ENCODE data around the gene UGT1A1. TPM values are rescaled to one million over a fixed set of nuclear protein-coding genes. Genes with fewer than 3 reads are reported as not detected.
"Not testable (repeated sequence)": the region's sequence is repeated elsewhere in the genome, so short reads cannot be mapped to it uniquely, and the experiment has no call there.

The UGT1A1 gene
- not detected in 2 replicates for total RNA-seq (2014; rRNA removed; shearing (Covaris generic))

DNA sequence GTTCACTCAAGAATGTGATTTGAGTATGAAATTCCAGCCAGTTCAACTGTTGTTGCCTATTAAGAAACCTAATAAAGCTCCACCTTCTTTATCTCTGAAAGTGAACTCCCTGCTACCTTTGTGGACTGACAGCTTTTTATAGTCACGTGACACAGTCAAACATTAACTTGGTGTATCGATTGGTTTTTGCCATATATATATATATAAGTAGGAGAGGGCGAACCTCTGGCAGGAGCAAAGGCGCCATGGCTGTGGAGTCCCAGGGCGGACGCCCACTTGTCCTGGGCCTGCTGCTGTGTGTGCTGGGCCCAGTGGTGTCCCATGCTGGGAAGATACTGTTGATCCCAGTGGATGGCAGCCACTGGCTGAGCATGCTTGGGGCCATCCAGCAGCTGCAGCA is at the start of gene UGT1A1:
Gene UGT1A1, plus strand, starts transcription at position 228 of the 400 bp plus-strand sequence. Its CDS starts 18 bp downstream, at position 246.
- DNase-seq (ENCODE audit: low read depth), result no peak

DNA sequence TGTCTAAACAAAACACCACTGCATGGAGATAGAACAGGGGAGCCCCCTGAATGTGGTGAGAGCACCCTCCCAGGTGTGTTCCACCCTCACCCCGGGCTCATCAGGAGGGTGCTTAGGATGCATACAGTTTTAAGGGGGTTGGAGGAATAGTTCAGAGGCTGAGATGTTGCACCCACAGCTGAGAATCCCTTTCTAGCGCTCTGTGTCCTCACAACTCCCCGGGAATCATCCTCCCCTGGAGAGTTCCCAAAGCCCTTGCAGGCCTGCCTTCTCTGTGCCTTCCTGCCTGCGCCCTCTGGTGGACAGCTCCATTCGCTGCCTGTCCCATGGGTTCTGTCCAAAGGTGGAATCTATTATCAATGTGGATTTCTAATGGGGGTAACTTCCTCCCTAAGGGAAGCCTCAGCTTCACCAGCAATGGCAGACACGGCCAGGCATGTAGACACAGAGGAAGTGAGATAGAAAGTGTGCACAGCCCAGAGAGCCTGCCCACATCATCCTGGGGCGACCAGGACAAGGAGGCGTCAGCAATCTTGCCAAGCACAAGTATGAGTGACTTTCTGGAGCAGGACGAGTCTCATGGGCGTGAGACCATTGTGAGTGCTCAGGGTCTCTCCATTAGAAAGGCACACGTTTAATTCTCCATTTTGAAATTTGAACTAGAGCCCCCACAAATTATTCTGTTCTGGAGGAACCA is 48.6 kb upstream of the UGT1A1 start:
- peak; percentile 79 for DNase-seq (ENCODE audit: low read depth)

DNA sequence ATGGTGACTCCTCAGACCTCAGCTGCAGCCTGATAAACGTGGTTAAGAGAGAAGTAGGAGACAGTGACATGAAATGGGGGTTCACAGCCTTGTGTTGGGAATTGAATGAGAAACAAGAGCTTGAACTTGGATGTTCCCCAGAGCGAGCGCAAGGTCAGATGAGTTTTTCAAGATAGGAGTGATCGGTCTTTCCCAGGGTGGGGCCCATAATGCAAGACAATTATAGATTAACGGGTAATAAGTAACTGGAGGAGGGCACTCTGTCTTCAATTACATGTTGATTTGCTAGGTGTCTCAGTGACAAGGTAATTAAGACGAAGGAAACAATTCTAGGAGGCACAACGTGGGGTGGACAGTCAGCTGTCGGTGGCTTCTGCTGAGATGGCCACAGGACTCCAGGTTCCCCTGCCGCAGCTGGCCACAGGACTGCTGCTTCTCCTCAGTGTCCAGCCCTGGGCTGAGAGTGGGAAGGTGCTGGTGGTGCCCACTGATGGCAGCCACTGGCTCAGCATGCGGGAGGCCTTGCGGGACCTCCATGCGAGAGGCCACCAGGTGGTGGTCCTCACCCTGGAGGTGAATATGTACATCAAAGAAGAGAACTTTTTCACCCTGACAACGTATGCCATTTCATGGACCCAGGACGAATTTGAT is 47.3 kb upstream of the UGT1A1 start, which contains the start of gene UGT1A5:
Gene UGT1A5, plus strand, starts transcription at position 297 of the 651 bp plus-strand sequence. Its CDS starts 85 bp downstream, at position 382.
- DNase-seq (ENCODE audit: low read depth), result no peak

DNA sequence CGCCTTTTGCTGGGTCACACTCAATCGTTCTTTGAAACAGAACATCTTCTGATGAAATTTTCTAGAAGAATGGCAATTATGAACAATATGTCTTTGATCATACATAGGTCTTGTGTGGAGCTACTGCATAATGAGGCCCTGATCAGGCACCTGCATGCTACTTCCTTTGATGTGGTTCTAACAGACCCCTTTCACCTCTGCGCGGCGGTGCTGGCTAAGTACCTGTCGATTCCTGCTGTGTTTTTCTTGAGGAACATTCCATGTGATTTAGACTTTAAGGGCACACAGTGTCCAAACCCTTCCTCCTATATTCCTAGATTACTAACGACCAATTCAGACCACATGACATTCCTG is 46.8 kb upstream of the UGT1A1 start:
- DNase-seq (ENCODE audit: low read depth), result no peak

- DNase-seq (ENCODE audit: low read depth), result peak; percentile 66
These were observed 45.9 kb upstream of the UGT1A1 start for GRCh38 chr2:233714121-233714520.

DNA sequence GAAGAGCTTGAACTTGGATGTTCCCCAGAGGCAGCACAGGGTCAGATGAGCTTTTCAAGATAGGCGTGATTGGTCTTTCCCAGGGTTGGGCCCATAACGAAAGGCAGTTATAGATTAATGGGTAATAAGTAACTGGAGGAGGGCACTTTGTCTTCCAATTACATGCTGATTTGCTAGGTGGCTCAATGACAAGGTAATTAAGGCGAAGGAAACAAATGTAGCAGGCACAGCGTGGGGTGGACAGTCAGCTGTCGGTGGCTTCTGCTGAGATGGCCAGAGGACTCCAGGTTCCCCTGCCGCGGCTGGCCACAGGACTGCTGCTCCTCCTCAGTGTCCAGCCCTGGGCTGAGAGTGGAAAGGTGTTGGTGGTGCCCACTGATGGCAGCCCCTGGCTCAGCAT is 41.5 kb upstream of the UGT1A1 start, which contains the start of gene UGT1A4:
Gene UGT1A4, plus strand, starts transcription at position 185 of the 400 bp plus-strand sequence. Its CDS starts 85 bp downstream, at position 270.
- DNase-seq (ENCODE audit: low read depth), result no peak

- no peak for DNase-seq (ENCODE audit: low read depth)
These were observed 31.3 kb upstream of the UGT1A1 start, which contains the start of gene UGT1A3 for GRCh38 chr2:233728723-233729301. UGT1A3 (plus strand) TSS chr2:233729042; CDS start chr2:233729127, 85 bp downstream.

GRCh38 chr2:233736868-233737653 is 23.0 kb upstream of the UGT1A1 start:
- peak; percentile 8 for DNase-seq (ENCODE audit: low read depth)

DNA sequence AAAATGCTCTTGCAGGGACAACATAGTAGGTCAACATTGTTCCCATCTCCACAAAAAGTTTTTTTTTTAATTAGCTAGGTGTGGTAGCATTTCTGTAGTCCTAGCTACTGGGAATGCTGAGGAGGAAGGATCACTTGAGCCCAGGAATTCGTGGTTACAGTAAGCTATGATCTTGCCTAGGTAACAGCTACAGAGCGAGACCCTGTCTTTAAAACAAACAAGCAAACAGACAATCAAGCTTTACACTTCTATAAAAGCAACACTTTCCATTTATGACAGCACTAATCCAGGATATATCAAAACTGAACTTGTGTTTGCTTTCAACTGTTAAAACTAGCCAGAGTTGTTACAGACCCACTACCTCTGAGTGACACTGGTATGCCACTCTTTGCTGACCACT is 19.2 kb upstream of the UGT1A1 start:
- no peak for DNase-seq (ENCODE audit: low read depth)

- DNase-seq (ENCODE audit: low read depth), result no peak
These were observed 16.4 kb upstream of the UGT1A1 start for GRCh38 chr2:233743464-233744259.

DNA sequence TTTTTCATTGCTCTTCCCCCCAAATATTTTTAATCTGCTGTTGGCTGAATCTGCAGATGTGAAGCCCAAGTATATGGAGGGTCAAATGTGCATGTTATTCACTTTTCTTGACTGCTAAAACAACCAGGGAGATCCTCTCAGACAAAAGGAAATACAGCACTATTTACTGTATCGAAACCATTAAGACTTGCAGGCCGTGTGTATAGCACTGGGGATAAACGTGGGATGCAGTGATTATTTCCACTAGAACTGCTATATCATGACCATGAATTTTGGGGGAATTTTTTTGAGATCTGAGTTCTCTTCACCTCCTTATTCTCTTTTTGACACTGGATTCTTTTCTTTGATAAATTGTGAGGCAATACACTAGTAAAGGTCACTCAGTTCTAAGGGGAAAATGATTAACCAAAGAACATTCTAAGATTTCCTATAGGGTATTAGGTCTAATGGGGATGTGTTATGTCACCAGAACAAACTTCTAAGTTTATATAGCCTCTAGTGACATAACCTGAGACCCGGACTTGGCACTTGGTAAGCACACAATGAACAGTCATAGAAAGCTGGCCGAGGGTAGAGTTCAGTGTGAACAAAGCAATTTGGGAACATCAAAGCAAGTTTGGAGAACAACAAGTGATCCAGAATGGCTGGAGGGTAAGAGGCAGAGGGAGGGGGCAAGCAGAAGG is 14.9 kb upstream of the UGT1A1 start:
- no peak for DNase-seq (ENCODE audit: low read depth)

GRCh38 chr2:233745838-233746237 is 14.2 kb upstream of the UGT1A1 start:
- DNase-seq (ENCODE audit: low read depth), result not testable (repeated sequence)

- DNase-seq (ENCODE audit: low read depth), result no peak
These were observed 13.4 kb upstream of the UGT1A1 start for GRCh38 chr2:233746475-233747282.

- no peak for DNase-seq (ENCODE audit: low read depth)
These were observed 12.9 kb upstream of the UGT1A1 start for GRCh38 chr2:233747283-233747544.

DNA sequence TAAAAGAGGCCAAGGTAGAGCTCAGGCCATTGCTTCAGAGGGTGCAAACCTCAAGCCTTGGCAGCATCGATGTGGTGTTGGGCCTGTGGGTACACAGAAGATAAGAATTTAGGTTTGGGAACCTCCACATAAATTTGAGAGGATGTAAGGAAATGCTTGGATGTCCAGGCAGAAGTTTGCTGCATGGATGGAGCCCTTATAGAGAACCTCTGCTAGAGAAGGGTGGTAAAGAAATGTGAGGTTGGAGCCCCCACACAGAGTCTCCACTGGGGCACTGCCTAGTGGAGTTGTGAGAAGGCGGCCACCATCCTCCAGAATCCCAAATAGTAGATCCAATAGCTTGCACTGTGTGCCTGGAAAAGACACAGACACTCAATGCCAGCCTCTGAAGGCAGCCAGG is 9.4 kb upstream of the UGT1A1 start:
- DNase-seq (ENCODE audit: low read depth), result not testable (repeated sequence)

DNA sequence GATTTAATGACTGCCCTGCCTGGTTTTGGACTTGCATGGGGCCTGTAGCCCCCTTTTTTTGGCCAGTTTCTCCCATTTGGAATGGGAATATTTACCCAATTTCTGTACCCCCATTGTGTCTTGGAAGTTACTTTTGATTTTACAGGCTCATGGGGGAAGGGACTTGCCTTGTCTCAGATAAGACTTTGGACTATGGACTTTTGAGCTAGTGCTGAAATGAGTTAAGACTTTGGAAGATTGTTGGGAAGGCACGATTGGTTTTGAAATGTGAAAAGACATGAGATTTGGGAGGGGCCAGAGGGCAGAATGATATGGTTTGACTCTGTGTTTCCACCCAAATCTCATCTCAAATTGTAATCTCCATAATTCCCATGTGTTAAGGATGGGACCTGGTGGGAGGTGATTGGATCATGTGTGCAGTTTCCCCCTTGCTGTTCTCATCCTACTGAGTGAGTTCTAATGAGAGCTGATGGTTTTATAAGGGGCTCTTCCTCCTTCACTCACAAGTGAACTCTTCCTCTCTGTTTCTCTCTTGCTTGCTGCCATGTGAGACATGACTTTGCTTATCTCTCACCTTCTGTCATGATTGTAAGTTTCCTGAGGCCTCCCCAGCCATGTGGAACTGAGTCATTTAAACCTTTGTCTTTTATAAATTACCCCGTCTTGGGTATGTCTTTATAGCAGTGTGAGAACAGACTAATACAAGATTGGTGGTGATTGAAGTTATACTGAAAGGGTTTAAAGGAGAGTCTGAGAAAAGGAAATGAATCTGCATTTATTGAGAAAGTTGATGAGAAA is 8.7 kb upstream of the UGT1A1 start:
- DNase-seq (ENCODE audit: low read depth), result not testable (repeated sequence)

- DNase-seq (ENCODE audit: low read depth), result no peak
These were observed 5.0 kb upstream of the UGT1A1 start for GRCh38 chr2:233754872-233755611.

DNA sequence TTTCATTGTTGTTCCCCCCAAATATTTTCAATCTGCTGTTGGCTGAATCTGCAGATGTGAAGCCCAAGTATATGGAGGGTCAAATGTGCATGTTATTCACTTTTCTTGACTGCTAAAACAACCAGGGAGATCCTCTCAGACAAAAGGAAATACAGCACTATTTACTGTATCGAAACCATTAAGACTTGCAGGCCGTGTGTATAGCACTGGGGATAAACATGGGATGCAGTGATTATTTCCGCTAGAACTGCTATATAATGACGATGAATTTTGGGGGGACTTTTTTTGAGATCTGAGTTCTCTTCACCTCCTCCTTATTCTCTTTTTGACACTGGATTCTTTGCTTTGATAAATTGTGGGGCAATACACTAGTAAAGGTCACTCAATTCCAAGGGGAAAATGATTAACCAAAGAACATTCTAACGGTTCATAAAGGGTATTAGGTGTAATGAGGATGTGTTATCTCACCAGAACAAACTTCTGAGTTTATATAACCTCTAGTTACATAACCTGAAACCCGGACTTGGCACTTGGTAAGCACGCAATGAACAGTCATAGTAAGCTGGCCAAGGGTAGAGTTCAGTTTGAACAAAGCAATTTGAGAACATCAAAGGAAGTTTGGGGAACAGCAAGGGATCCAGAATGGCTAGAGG is 3.5 kb upstream of the UGT1A1 start:
- DNase-seq (ENCODE audit: low read depth), result no peak
